Endothelial cell (in vitro differentiated cells): ENCODE results near the gene MCF2L2. TPM values are rescaled to one million over a fixed set of nuclear protein-coding genes. Genes with fewer than 3 reads are reported as not detected.

Source experiments
- DNase-seq: peaks from one replicate; pipeline ENCODE4 v3.0.0; 2021; ENCODE audit warnings: low spot score
- H3K27ac Mint-ChIP-seq: one replicate; pipeline ENCODE4 v1.8.0; 2021; ENCODE audit warnings: mixed read lengths, inconsistent platforms; ENCODE audit not compliant: unreplicated experiment
- H3K27me3 Mint-ChIP-seq: one replicate; pipeline ENCODE4 v1.8.0; 2021; ENCODE audit warnings: mild to moderate bottlenecking, moderate library complexity, mixed read lengths, inconsistent platforms; ENCODE audit not compliant: unreplicated experiment
- H3K36me3 Mint-ChIP-seq: one replicate; pipeline ENCODE4 v1.8.0; 2021; ENCODE audit warnings: mild to moderate bottlenecking, low read depth, mixed read lengths, inconsistent platforms; ENCODE audit not compliant: unreplicated experiment
- H3K4me1 Mint-ChIP-seq: one replicate; pipeline ENCODE4 v1.8.0; 2021; ENCODE audit warnings: mild to moderate bottlenecking, mixed read lengths, inconsistent platforms; ENCODE audit not compliant: unreplicated experiment
- H3K4me3 Mint-ChIP-seq: one replicate; pipeline ENCODE4 v1.8.0; 2021; ENCODE audit warnings: mild to moderate bottlenecking, mixed read lengths, inconsistent platforms; ENCODE audit not compliant: unreplicated experiment
- H3K9me3 Mint-ChIP-seq: one replicate; pipeline ENCODE4 v1.8.0; 2021; ENCODE audit warnings: mixed read lengths, inconsistent platforms; ENCODE audit not compliant: unreplicated experiment
- total RNA-seq: library from RNA; stranded (reverse); fragmentation: NEBNext Ultra II Directional; extraction: Animal tissue kit (Norgen Biotek cat#: 25700); gene quantifications from one replicate; pipeline ENCODE4 v1.2.1, GENCODE V29; 2021; ENCODE audit not compliant: unreplicated experiment
- TF ChIP-seq, protein P1 (sequence below): fragments of 200-600 bp; sonication (generic); IDR thresholded peaks from one replicate; pipeline ENCODE4 v1.5.0; 2021; ENCODE audit warnings: antibody characterized with exemption; ENCODE audit not compliant: unreplicated experiment

Gene MCF2L2
- total RNA-seq, 1 donor from 2014 or later: 1.8 TPM

DNA sequence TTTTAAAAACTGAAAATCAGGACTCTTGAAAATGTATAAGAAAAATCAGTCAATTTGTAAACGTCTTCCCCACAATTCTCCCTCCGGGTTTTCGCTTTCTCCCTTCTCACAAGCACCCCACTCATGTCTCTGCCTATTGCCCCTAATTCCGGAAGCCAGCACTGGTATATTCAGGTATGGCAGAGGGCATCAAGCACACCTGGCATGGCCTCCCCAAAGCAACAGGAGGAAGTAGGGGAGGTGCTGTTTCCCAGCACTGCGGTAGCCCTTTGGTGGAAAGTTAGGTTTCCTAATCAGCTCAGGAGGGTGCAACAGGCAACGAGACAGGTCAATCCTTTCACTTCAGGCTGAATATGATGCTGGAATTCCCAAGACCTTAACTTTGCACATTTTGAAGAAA lies 296.0 kb downstream of the MCF2L2 start:
- Mint-ChIP-seq H3K4me1 (peaks cover 2% of the 10 kb centered on the region), H3K9me3 (peaks cover 5% of the 10 kb centered on the region), H3K27ac (no peak overlapping the region), H3K27me3 (peaks cover 2% of the 10 kb centered on the region), H3K4me3 (no peak overlapping the region), H3K36me3 (no peaks in the 10 kb centered on the region)
- no peak for DNase-seq
- TF ChIP-seq, protein P1, sequence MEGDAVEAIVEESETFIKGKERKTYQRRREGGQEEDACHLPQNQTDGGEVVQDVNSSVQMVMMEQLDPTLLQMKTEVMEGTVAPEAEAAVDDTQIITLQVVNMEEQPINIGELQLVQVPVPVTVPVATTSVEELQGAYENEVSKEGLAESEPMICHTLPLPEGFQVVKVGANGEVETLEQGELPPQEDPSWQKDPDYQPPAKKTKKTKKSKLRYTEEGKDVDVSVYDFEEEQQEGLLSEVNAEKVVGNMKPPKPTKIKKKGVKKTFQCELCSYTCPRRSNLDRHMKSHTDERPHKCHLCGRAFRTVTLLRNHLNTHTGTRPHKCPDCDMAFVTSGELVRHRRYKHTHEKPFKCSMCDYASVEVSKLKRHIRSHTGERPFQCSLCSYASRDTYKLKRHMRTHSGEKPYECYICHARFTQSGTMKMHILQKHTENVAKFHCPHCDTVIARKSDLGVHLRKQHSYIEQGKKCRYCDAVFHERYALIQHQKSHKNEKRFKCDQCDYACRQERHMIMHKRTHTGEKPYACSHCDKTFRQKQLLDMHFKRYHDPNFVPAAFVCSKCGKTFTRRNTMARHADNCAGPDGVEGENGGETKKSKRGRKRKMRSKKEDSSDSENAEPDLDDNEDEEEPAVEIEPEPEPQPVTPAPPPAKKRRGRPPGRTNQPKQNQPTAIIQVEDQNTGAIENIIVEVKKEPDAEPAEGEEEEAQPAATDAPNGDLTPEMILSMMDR: no peak

DNA sequence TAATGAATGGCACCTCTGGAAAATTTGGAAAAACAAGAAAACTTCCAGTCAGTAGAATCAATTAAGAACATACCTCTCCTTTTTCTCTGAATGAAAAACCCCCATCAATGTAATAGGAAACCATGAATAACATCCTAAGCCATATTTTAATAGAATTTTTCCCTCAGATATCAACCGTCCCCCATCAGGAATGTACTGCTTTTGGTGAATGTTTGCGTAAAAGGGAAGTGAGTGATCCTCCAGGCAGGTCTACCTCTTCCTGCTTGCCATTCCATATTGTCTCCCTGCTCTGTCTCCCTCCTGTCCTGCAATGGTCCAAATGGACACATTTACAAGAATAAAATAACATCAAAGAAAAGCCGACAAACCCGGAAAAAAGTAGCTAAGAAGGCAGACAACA lies 296.7 kb downstream of the MCF2L2 start:
- TF ChIP-seq, protein P1: no peak
- Mint-ChIP-seq H3K27ac (no peak overlapping the region), H3K9me3 (peaks cover 5% of the 10 kb centered on the region), H3K36me3 (no peaks in the 10 kb centered on the region), H3K4me1 (peaks cover 2% of the 10 kb centered on the region), H3K27me3 (peaks cover 2% of the 10 kb centered on the region), H3K4me3 (no peak overlapping the region)
- no peak for DNase-seq

DNA sequence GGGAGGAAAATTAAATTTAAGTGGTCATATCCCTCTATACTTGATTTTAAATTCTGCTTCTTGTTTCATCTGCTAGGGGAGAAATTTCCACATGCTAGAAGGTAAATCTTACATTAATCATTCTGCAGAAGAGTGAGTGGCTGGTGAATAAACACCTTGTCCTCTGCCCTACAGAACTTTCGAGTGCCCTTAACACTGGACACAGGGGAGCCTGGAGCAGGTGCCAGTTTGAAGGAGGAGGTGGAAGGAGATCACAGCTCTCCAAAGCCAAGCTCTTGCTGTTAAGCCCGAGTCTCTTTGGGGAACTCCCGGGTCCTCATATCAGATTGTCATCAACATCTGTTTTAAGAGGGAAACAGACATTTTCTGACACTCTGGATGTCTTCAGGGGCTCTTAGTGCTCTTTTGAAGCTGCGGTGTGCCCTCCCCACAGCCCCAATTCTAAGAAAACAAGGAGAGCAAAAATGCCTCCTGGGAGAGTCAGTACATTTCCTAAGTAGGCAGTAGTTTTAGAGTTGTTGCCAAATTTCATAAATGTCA lies 297.2 kb downstream of the MCF2L2 start:
- H3K4me3 Mint-ChIP-seq: no peak overlapping the region
- TF ChIP-seq, protein P1: no peak
- H3K27ac Mint-ChIP-seq: no peak overlapping the region
- no peaks in the 10 kb centered on the region for H3K36me3 Mint-ChIP-seq
- H3K9me3 Mint-ChIP-seq: peaks cover 5% of the 10 kb centered on the region
- H3K27me3 Mint-ChIP-seq: peaks cover 2% of the 10 kb centered on the region
- no peak for DNase-seq
- H3K4me1 Mint-ChIP-seq: peaks cover 2% of the 10 kb centered on the region

DNA sequence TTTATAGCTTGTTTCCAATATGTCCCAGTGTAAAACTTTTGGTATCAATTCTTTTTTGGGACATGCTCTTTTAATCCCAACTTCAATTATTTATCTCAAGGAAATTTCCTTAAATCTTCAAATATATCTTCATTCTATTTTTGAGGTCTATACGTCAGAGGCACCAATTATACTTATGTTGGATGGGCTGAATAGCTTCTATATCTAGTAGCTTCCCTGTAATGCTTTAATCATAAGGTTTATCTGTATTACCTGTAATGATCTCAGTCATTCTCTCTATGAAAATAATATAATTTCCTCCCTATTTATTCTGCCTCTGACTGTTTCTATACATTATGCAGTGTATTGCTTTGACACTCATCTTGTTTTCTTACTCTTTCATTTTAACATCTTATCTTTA lies 299.2 kb downstream of the MCF2L2 start:
- TF ChIP-seq, protein P1: no peak
- no peak overlapping the region for H3K4me3 Mint-ChIP-seq

DNA sequence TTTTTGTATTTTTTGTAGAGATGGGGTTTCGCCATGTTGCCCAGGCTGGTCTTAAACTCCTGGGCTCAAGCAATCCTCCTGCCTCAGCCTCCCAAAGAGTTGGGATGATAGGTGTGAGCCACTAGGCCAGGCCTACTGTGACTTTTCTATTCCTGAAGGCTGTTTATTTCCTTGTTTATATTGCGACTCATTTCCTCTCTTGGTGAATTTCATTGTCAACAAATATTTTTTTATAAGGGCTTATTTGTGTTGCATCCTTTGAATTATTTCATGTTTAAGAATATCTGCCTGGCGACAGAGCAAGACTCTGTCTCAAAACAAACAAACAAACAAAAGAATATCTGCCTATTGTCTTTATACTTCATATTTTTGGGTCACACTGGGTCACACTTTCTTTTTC lies 299.7 kb downstream of the MCF2L2 start:
- peaks cover 5% of the 10 kb centered on the region for H3K9me3 Mint-ChIP-seq
- peaks cover 2% of the 10 kb centered on the region for H3K4me1 Mint-ChIP-seq
- no peak overlapping the region for H3K4me3 Mint-ChIP-seq
- TF ChIP-seq, protein P1: no peak
- peaks cover 2% of the 10 kb centered on the region for H3K27me3 Mint-ChIP-seq
- DNase-seq: no peak
- no peaks in the 10 kb centered on the region for H3K36me3 Mint-ChIP-seq
- no peak overlapping the region for H3K27ac Mint-ChIP-seq

More for the DNA sequence above, 299.2 kb downstream of the MCF2L2 start:
- Mint-ChIP-seq H3K27me3 (peaks cover 2% of the 10 kb centered on the region), H3K4me1 (peaks cover 2% of the 10 kb centered on the region), H3K27ac (no peak overlapping the region), H3K9me3 (peaks cover 5% of the 10 kb centered on the region), H3K36me3 (no peaks in the 10 kb centered on the region)
- no peak for DNase-seq

Other genes starting within 250 kb of the MCF2L2 start
- 6.9 TPM for gene B3GNT5, start 175.4 kb downstream of the MCF2L2 start, total RNA-seq
- gene KLHL6, start 127.1 kb upstream of the MCF2L2 start, total RNA-seq: 46.1 TPM
- 50.9 TPM for gene KLHL24, start 207.0 kb upstream of the MCF2L2 start, total RNA-seq